ENCODE results near the gene GALNT17. TPM values are rescaled to one million over a fixed set of nuclear protein-coding genes. Genes with fewer than 3 reads are reported as not detected.

GALNT17 gene
- total RNA-seq, 2 donors from 2014 or later: 0.82 to 4.0 TPM

- no peaks in the 10 kb centered on the region for H3K4me1 ChIP-seq
Measured at GRCh38 chr7:71272509-71273490, 140.9 kb downstream of the GALNT17 start.

GRCh38 chr7:71278257-71278656 is 146.3 kb downstream of the GALNT17 start:
- no peaks in the 10 kb centered on the region for H3K9me3 ChIP-seq

More at GRCh38 chr7:71272509-71273490, 140.9 kb downstream of the GALNT17 start:
- Histone ChIP-seq H3K36me3 (no peaks in the 10 kb centered on the region), H3K27me3 (no peaks in the 10 kb centered on the region), H3K4me3 (no peak overlapping the region), H3K9me3 (peaks cover 0 to 8% of the 10 kb centered on the region in 2 donors), H3K27ac (no peak overlapping the region)
- TF ChIP-seq, protein P1, sequence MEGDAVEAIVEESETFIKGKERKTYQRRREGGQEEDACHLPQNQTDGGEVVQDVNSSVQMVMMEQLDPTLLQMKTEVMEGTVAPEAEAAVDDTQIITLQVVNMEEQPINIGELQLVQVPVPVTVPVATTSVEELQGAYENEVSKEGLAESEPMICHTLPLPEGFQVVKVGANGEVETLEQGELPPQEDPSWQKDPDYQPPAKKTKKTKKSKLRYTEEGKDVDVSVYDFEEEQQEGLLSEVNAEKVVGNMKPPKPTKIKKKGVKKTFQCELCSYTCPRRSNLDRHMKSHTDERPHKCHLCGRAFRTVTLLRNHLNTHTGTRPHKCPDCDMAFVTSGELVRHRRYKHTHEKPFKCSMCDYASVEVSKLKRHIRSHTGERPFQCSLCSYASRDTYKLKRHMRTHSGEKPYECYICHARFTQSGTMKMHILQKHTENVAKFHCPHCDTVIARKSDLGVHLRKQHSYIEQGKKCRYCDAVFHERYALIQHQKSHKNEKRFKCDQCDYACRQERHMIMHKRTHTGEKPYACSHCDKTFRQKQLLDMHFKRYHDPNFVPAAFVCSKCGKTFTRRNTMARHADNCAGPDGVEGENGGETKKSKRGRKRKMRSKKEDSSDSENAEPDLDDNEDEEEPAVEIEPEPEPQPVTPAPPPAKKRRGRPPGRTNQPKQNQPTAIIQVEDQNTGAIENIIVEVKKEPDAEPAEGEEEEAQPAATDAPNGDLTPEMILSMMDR (IDR thresholded peaks at IDR 0.05): no peak
- DNase-seq (ENCODE audit: low spot score): no peak

DNA sequence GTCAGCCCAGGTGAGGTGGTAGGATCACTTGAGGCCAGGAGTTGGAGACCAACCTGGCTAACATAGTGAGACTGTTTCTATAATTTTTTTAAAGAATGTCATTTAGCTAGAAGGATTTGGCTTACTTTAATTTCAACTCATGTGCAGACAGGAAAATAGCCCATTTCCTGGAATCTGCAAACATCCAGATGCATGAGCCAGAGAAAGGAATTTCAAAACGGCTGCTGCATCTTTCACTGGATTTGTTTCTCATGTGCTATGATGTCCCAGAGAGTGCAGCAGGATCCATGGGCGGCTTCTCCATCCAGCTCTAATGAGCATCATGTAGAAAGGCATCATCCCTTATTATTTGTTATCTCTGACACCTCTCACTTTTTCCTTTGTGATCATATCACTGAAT is 149.3 kb downstream of the GALNT17 start:
- H3K27ac ChIP-seq: no peak overlapping the region
- H3K4me1 ChIP-seq: no peaks in the 10 kb centered on the region
- no peak for DNase-seq (ENCODE audit: low spot score)
- no peaks in the 10 kb centered on the region for H3K9me3 ChIP-seq
- H3K36me3 ChIP-seq: no peaks in the 10 kb centered on the region
- TF ChIP-seq, protein P1 (IDR thresholded peaks at IDR 0.05): no peak
- no peaks in the 10 kb centered on the region for H3K27me3 ChIP-seq
- no peak overlapping the region for H3K4me3 ChIP-seq

More at GRCh38 chr7:71278257-71278656, 146.3 kb downstream of the GALNT17 start:
- DNase-seq (ENCODE audit: low spot score): no peak
- TF ChIP-seq, protein P1 (IDR thresholded peaks at IDR 0.05): no peak
- no peaks in the 10 kb centered on the region for H3K27me3 ChIP-seq
- no peaks in the 10 kb centered on the region for H3K4me1 ChIP-seq
- no peaks in the 10 kb centered on the region for H3K36me3 ChIP-seq
- no peak overlapping the region for H3K27ac ChIP-seq
- no peak overlapping the region for H3K4me3 ChIP-seq

DNA sequence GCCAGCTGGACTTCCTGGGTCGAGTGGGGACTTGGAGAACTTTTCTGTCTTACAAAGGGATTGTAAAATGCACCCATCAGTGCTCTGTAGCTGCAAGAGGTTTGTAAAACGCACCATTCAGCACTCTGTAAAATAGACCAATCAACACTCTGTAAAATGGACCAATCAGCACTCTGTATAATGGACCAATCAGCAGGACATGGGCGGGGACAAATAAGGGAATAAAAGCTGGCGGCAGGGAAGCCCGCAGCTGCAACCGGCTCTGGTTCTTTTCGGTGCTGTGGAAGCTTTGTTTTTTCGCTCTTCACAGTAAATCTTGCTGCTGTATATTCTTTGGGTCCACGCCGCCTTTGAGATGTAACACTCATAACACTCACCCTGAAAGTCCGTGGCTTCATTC is 151.9 kb downstream of the GALNT17 start:
- no peak overlapping the region for H3K4me3 ChIP-seq
- DNase-seq (ENCODE audit: low spot score): no peak
- TF ChIP-seq, protein P1 (IDR thresholded peaks at IDR 0.05): no peak

DNA sequence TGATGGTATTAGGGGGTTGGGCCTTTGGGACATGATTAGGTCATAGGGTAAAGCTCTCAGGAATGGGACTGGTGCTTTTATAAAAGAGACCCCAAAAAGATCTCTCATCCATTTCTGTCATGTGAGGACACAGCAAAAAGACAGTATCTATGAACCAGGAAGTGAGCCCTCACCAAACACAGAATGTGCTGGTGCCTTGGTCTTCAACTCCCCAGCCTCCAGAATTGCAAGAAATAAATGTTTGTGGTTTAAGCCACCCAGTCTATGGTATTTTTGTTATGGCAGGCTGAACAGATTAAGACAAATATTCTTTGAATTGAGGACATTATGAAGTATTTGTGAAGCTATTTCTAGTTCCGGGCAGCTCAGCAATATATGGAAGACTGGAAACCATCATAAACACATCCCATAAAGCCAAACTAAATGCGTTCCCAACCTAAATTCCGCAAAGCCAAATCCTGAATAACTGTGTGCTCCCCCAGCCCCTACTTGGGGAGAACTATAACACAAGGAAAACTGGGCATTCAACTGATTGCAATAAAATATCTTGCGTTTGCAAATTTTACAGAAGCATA is 153.7 kb downstream of the GALNT17 start:
- Histone ChIP-seq H3K36me3 (no peaks in the 10 kb centered on the region), H3K27me3 (no peaks in the 10 kb centered on the region), H3K27ac (no peak overlapping the region), H3K4me3 (no peak overlapping the region), H3K4me1 (no peaks in the 10 kb centered on the region), H3K9me3 (no peaks in the 10 kb centered on the region)
- no peak for DNase-seq (ENCODE audit: low spot score)
- TF ChIP-seq, protein P1 (IDR thresholded peaks at IDR 0.05): no peak

More for the DNA sequence above, 151.9 kb downstream of the GALNT17 start:
- Histone ChIP-seq H3K27ac (no peak overlapping the region), H3K36me3 (no peaks in the 10 kb centered on the region), H3K9me3 (no peaks in the 10 kb centered on the region), H3K4me1 (no peaks in the 10 kb centered on the region), H3K27me3 (no peaks in the 10 kb centered on the region)
